GM21825 (cell line): ENCODE results near the gene RNF212B.
"Not testable (repeated sequence)": the region's sequence is repeated elsewhere in the genome, so short reads cannot be mapped to it uniquely, and the experiment has no call there.

Experiments
- ATAC-seq: cut with Tn5 transposase; IDR thresholded peaks from one replicate; pipeline ENCODE4 v1.9.1; 2021; ENCODE audit warnings: mild to moderate bottlenecking, moderate library complexity; ENCODE audit not compliant: unreplicated experiment

RNF212B gene, protein sequence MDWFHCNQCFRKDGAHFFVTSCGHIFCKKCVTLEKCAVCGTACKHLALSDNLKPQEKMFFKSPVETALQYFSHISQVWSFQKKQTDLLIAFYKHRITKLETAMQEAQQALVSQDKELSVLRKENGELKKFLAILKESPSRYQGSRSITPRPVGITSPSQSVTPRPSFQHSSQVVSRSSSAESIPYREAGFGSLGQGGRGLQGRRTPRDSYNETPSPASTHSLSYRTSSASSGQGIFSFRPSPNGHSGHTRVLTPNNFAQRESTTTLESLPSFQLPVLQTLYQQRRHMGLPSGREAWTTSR

DNA sequence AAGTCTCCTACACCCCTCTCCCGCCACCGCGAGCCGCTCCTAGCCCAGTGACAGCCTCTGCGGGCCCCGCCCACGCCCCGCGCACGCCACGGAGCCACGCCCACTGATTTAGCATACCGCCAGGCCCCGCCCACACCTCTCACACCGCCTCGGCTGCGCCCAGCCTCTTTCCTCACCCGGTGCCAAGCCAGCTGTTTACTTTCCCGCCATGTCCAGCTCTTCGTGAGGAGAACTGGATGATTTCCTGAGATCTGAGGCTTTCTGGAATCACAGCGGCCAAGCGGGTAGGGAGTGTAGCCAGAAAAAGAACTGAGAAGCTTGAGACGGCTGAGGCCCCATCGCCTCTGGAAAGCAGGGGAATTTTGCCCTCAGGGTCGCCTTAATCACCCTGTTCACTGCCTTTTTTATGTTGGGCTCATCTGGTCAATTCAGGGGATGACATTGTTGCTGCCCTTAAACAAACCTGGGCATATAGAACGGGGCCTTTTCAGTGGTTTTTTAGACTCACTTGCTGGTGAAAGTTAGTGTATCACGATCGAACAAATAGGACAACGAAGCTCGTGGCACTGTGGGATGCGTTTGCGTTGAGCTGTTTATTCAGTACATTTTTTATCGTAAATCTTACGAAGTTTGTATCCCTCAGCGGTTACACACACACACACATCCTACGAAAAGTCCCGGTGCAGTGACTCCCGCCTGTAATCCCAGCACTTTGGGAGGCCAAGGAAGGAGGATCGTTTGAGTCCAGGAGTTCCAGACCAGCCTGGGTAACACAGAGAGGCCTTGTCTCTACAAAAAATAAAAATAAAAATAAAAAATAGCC is at the start of gene RNF212B:
TSS of gene RNF212B (plus strand) at position 165 of the 823 bp plus-strand sequence. CDS start 2,410 bp downstream, outside the sequence.
- no peak for ATAC-seq

GRCh38 chr14:23193432-23193831 is 44.3 kb upstream of the RNF212B start:
- no peak for ATAC-seq

- ATAC-seq, result no peak
These were observed 42.1 kb upstream of the RNF212B start for GRCh38 chr14:23195552-23196101.

DNA sequence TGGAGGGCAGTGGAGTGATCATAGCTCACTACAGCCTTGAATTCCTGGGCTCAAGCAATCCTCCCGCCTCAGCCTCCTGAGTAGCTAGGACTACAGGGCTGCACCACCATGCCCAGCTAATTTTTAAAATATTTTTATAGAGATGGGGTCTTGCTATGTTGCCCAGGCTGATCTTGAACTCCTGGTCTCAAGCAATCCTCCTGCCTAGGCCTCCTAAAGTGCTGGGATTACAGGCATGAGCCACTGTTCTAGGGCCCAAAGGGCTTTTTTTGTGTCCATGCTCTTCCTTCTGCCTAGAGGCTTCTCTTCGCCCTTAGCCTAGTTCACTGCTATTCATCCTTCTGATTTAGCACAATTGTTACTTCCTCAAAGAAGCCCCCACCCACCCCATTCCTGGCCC is 41.2 kb upstream of the RNF212B start:
- ATAC-seq, result not testable (repeated sequence)

GRCh38 chr14:23199141-23199540 is 38.6 kb upstream of the RNF212B start:
- ATAC-seq, result not testable (repeated sequence)

GRCh38 chr14:23202001-23202400 is 35.7 kb upstream of the RNF212B start:
- ATAC-seq, result no peak

DNA sequence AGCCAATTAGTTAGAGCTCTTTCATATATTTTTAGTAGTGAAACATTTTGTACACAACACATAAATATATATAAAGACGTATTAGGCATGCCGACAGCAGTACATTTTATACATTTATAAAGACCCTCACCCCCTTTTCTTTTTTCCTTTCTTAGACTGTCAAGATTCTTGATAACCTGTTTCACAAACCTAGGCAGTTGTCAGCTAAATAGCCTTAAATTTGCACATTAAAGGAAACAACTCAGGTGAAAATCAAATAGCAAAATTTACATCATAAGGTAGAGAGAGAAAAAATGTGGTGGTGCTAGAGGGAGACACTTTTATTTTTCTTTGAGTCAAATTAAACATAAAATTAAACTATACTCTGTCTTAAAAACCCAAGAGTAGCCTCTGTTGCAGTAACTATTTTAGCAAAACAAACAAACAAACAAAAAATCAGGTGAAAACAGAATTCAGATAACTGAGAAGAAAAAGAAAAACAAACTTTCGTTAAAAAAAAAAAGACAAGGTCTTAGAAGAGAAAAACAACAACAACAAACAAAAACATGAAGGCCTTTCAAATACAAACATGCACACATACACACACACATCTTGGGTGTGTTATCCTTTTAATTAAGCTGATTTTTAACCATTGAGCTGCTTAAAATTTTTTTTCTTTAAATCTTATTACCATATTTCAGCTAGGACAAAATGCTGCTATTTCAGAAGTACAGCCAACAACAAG is 31.2 kb upstream of the RNF212B start:
- ATAC-seq, result no peak

GRCh38 chr14:23207146-23207540 is 30.6 kb upstream of the RNF212B start:
- no peak for ATAC-seq

GRCh38 chr14:23208324-23208723 is 29.4 kb upstream of the RNF212B start:
- ATAC-seq, result no peak

- ATAC-seq, result no peak
These were observed 27.9 kb upstream of the RNF212B start for GRCh38 chr14:23209651-23210423.

GRCh38 chr14:23215421-23215820 is 22.3 kb upstream of the RNF212B start:
- no peak for ATAC-seq

GRCh38 chr14:23217032-23218020 is 20.4 kb upstream of the RNF212B start:
- no peak for ATAC-seq

- no peak for ATAC-seq
These were observed 18.7 kb upstream of the RNF212B start for GRCh38 chr14:23219075-23219474.

DNA sequence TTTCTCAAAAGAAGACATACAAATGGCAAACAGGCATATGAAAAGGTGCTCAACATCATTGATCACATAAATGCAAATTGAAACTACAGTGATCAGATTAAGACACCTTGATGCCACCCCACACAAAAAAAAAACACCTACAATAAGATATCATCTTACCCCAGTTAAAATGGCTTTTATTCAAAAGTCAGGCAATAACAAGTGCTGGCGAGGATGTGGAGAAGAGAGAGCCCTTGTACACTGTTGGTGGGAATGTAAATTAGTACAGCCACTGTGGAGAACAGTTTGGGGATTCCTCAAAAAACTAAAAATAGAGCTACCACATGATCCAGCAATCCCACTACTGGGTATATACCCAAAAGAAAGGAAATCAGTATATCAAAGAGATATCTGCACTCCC is 12.8 kb upstream of the RNF212B start:
- not testable (repeated sequence) for ATAC-seq

DNA sequence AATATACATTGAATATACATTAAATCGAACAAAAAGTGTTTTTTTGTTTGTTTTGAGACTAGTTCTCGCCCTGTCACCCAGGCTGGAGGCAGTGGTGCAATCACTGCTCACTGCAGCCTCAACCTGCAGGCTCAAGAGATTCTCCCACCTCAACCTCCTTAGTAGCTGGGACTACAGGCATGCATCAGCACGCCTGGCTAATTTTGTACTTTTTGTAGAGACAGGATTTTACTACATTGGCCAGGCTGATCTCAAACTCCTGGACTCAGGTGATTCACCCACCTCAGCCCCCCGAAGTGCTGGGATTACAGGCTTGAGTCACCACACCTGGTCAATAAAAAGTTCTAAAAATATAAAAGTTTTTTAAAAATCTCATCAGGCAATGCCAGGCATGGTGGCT is 10.2 kb upstream of the RNF212B start:
- ATAC-seq, result no peak

- ATAC-seq, result no peak
These were observed 8.9 kb upstream of the RNF212B start for GRCh38 chr14:23228812-23229211.

DNA sequence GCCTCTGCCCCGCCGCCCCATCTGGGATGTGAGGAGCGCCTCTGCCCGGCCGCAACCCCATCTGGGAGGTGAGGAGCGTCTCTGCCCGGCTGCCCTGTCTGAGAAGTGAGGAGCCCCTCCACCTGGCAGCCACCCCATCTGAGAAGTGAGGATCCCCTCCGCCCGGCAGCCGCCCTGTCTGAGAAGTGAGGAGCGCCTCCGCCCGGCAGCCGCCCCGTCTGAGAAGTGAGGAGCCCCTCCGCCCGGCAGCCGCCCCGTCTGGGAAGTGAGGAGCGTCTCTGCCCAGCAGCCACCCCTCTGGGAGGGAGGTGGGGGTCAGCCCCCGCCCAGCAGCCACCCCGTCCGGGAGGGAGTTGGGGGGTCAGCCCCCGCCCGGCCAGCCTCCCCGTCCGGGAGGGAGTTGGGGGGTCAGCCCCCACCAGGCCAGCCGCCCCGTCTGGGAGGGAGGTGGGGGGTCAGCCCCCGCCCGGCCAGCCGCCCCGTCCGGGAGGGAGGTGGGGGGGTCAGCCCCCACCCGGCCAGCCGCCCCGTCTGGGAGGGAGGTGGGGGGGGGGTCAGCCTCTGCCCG is 5.4 kb upstream of the RNF212B start:
- ATAC-seq, result not testable (repeated sequence)

DNA sequence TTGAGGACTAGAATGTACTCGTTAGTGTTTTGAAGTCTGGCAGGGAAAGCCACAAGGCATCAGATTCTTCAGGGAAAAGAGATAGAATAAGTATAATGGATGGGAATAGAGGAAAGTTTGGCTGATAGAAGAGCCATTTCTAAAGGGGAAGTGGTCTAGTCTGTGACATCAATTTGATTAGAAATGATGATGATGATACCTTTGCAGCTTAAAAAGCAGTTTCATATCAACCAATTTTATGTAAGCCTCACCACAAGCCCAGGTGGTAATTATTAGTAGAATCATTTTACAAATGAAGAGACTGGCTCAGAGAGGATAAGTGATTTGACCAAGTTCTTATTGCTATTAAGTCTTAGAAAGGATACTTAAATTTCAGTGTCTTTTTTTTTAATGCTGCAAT is 2.9 kb downstream of the RNF212B start:
- ATAC-seq, result no peak
